SJCRH30 (cell line): ENCODE data around the gene KREMEN2. TPM values are rescaled to one million over a fixed set of nuclear protein-coding genes. Genes with fewer than 3 reads are reported as not detected.
"Not testable (repeated sequence)": the region's sequence is repeated elsewhere in the genome, so short reads cannot be mapped to it uniquely, and the experiment has no call there.

Source experiments
- DNase-seq, 2 experiments: peaks; one replicate each; pipeline ENCODE4 v3.0.0-alpha.2; 2015 to 2020
- H3K27ac ChIP-seq: fragments of 250-450 bp; sonication (Bioruptor Pico); 2 replicates; pipeline ENCODE4 v1.5.1; 2020; ENCODE audit warnings: mild to moderate bottlenecking, moderate library complexity
- H3K27me3 ChIP-seq: fragments of 250-450 bp; sonication (Bioruptor Pico); 2 replicates; pipeline ENCODE4 v1.5.1; 2020; ENCODE audit warnings: mild to moderate bottlenecking, moderate library complexity
- H3K36me3 ChIP-seq: fragments of 250-450 bp; sonication (Bioruptor Pico); 2 replicates; pipeline ENCODE4 v1.5.1; 2020; ENCODE audit warnings: mild to moderate bottlenecking, moderate library complexity
- H3K4me1 ChIP-seq: fragments of 250-450 bp; sonication (Bioruptor Pico); 2 replicates; pipeline ENCODE4 v1.5.1; 2020; ENCODE audit warnings: mild to moderate bottlenecking, moderate library complexity
- H3K4me3 ChIP-seq: fragments of 250-450 bp; sonication (Bioruptor Pico); 2 replicates; pipeline ENCODE4 v1.5.1; 2020; ENCODE audit warnings: mild to moderate bottlenecking, moderate library complexity
- H3K9me3 ChIP-seq: fragments of 250-450 bp; sonication (Bioruptor Pico); replicated peaks from 2 replicates; pipeline ENCODE4 v1.5.1; 2020; ENCODE audit warnings: mild to moderate bottlenecking, moderate library complexity
- total RNA-seq: library from RNA; depleted of rRNA; stranded (reverse); fragments of >200 nt; shearing (Covaris generic); gene quantifications from 2 replicates; pipeline ENCODE4 v1.2.3, GENCODE V29; 2014; rRNA removed

The KREMEN2 gene, protein sequence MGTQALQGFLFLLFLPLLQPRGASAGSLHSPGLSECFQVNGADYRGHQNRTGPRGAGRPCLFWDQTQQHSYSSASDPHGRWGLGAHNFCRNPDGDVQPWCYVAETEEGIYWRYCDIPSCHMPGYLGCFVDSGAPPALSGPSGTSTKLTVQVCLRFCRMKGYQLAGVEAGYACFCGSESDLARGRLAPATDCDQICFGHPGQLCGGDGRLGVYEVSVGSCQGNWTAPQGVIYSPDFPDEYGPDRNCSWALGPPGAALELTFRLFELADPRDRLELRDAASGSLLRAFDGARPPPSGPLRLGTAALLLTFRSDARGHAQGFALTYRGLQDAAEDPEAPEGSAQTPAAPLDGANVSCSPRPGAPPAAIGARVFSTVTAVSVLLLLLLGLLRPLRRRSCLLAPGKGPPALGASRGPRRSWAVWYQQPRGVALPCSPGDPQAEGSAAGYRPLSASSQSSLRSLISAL
- 13.8 and 14.9 TPM in 2 replicates for total RNA-seq

DNA sequence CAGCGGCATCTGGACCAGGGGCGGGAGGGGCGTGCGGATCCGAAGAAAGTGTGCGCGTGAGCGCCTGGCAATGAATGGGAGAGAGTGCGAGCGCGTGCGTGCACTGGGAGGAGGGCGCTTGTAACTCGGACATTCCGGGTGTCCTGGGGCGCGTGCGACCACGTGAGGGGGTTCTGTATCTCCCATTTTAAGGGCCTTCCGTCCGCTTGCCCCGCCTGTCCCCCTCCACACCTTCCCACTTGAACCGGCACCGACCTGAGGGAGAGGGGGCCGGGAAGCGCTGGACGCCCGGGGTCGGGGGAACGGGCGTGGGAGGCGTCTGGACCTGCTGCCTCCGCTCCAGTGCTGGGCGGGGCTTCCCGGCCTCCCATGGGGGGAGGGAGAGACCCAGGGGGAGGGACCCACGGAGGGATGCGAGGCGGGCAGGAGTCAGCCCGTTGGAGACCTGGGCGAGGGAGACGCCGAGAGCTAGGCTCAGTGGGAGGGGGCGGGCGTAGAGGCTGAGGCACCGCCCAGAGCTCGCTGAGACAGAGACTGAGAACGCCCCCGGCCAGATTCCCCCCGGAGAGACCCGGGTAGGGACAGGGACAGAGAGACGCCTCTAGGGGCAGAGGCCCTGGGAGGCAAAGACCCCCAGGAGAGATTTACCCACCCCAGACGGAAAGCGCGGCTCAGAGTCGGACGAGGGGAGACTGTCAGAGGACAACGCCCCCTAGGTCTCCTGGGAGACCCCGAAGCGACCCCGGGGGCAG is at the start of gene KREMEN2:
Gene KREMEN2 (plus strand): TSS at position 553 of the 752 bp plus-strand sequence. CDS start 246 bp downstream, outside the sequence.
- Histone ChIP-seq H3K4me3 (peak within 1 kb of the TSS; percentile 64), H3K27me3 (no peaks in the 10 kb centered on the region), H3K4me1 (peaks cover 17% of the 10 kb centered on the region), H3K36me3 (peaks cover 6% of the 10 kb centered on the region; the same call in 1 of the 2 replicates), H3K27ac (peak within 1 kb of the TSS; percentile 99), H3K9me3 (no peaks in the 10 kb centered on the region)
- peak; percentile 93 to 94 for DNase-seq

DNA sequence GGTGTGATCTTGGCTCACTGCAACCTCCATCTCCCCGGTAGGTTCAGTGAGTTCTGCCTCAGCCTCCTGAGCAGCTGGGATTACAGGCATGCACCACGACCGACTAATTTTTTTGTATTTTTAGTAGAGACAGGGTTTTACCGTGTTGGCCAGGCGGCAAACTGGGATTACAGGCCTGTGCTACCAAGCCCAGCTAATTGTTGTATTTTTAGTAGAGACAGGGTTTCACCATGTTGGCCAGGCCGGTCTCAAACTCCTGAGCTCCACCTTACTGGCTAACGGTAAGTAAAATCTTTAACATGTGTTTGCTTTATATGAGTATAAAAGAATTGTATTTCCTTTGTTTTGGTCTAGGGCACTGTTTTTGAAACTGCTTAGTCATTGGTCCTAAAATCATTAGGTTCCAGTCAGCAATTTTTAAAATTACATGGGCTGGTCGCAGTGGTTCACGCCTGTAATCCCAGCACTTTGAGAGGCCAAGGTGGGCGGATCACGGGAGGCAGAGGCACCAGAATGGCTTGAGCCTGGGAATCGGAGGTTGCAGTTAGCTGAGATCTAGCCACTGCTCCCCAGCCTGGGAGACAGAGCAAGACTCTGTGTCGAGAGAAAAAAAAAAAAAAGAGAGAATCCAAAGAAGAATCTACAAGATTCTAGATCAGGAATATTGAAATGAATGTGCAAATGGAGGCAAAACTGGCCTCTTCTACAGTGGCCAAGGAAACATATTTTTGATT is 48.7 kb upstream of the KREMEN2 start:
- H3K36me3 ChIP-seq: no peaks in the 10 kb centered on the region
- H3K4me1 ChIP-seq: peaks cover 6% of the 10 kb centered on the region
- H3K27ac ChIP-seq: peak overlapping the region; percentile 26
- no peaks in the 10 kb centered on the region for H3K9me3 ChIP-seq
- no peak overlapping the region for H3K4me3 ChIP-seq
- H3K27me3 ChIP-seq: no peaks in the 10 kb centered on the region
- no peak for DNase-seq

DNA sequence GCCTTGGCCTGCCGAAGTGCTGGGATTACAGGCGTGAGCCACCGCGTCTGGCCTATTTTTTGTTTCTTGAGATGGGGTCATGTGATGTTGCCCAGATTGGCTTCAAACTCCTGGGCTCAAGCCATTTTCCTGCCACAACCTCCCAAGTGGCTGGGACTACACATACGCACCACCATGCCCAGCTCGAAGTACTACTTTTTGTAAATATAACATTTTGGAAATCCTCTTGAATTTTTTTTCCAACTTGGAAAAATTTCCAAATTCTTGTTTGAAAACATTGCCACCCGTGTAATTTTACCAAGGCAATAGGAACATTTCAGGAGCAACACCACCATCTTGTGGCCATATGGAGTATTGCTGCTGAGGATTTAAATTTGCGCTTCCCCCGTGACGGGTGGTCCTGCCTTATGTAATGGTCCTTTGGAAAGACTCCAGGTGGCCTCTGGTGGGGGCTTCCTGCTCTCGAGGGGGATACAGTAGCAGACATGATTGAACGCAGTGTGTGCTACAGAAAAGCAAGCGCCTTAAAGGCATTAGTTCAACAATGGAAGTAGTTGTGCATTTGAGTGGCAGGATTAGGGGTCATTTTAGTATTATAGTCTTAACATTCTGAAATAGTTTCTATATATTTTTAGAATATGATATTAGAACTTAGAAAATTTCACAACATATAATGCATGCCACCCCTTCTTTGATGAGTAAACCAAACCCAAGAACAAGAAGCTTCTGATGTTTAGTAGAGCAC is 44.4 kb upstream of the KREMEN2 start:
- H3K9me3 ChIP-seq: no peaks in the 10 kb centered on the region
- DNase-seq: peak; percentile 55 to 83
- H3K4me1 ChIP-seq: peaks cover 6% of the 10 kb centered on the region
- no peaks in the 10 kb centered on the region for H3K36me3 ChIP-seq
- H3K27me3 ChIP-seq: no peaks in the 10 kb centered on the region
- no peak overlapping the region for H3K4me3 ChIP-seq
- no peak overlapping the region for H3K27ac ChIP-seq

DNA sequence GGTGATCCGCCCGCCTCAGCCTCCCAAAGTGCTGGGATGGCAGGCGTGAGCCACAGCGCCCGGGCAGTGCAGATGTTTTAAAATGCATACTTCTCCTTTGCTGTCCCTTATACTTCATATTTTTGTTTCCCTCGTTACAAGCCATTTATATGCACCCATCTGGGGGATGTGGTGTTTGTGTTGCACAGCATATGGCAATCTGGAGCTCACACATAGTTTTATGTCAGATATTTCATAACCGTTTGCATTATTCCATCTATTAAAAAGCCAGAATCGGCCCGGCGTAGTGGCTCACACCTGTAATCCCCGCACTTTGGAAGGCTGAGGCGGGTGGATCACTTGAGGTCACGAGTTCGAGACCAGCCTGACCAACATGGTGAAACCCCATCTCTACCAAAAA is 40.6 kb upstream of the KREMEN2 start:
- Histone ChIP-seq H3K4me3 (no peak overlapping the region), H3K27me3 (no peaks in the 10 kb centered on the region), H3K4me1 (peaks cover 12% of the 10 kb centered on the region), H3K27ac (no peak overlapping the region), H3K9me3 (no peaks in the 10 kb centered on the region), H3K36me3 (no peaks in the 10 kb centered on the region)
- no peak for DNase-seq

DNA sequence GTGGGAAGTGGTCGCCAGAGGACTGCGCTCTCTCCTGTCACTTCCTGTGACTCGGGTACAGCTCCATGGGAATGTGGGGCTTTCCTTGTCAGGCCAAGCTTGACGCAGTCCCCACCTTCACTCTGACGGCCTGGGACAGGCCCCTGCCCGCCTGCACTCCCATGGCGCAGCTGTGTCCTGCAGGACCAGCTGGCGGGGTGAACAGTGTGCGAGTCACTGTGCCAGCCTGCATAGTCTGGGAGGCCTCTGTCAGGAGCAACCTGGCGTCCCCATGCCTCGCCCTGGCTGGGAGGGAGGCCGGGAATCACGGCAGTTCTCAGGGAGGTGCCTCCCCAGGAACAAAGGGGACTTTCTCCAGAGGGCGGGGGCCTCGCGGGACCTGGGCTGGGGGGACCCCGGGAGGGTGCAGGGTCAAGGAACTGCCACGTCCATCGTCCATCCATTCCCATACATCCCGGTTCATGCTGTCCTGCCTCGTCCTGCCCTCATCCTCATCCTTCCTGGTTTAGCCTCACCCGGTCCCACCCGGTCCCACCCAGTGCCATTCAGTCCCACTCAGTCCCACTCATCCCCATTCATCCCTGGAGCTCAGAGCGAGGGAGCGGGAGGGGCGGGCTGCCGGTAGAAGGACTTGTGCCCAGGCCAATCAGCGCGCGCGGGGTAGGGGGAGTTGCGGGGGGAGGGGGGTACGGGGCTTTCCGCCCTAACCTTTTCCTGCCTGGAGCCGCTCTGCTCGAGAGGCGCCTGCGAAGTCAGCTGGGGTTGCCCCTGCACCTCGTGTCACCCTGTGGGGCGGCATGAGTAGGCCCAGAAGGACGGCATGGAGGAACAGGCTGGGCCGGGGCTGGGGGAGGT is 38.9 kb upstream of the KREMEN2 start:
- H3K4me1 ChIP-seq: peaks cover 10% of the 10 kb centered on the region
- H3K27ac ChIP-seq: no peak overlapping the region
- no peaks in the 10 kb centered on the region for H3K9me3 ChIP-seq
- no peaks in the 10 kb centered on the region for H3K27me3 ChIP-seq
- DNase-seq: no peak
- H3K36me3 ChIP-seq: no peaks in the 10 kb centered on the region
- no peak overlapping the region for H3K4me3 ChIP-seq

DNA sequence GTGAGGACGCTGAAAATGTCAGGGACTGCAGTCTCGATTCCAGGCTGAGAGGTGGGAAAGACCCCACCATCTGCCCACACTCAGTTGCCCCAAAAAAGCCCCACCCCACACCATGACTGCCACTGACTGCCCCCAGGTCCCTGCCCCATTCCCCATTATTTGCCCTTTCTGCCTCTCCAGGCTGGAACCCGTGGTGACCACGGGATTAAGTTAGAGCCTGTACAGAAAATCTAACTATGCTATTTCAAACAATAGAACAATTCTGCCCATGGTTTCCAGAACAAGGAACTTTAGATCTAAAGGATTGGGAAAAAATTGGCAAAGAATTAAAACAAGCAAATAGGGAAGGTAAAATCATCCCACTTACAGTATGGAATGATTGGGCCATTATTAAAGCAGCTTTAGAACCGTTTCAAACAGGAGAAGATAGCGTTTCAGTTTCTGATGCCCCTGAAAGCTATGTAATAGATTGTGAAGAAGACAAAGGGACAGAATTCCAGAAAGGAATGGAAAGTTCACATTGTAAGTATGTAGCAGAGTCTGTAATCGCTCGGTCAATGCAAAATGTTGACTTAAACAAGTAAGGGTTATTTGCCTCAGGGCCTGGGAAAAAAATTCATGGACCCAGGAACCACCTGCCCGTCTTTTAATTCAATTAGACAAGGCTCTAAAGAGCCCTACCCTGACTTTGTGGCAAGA is 38.0 kb upstream of the KREMEN2 start:
- no peaks in the 10 kb centered on the region for H3K36me3 ChIP-seq
- peak in 1 of 2 experiments; percentile 33 for DNase-seq
- no peaks in the 10 kb centered on the region for H3K9me3 ChIP-seq
- no peak overlapping the region for H3K4me3 ChIP-seq
- H3K27ac ChIP-seq: no peak overlapping the region
- no peaks in the 10 kb centered on the region for H3K27me3 ChIP-seq
- H3K4me1 ChIP-seq: peaks cover 10% of the 10 kb centered on the region

DNA sequence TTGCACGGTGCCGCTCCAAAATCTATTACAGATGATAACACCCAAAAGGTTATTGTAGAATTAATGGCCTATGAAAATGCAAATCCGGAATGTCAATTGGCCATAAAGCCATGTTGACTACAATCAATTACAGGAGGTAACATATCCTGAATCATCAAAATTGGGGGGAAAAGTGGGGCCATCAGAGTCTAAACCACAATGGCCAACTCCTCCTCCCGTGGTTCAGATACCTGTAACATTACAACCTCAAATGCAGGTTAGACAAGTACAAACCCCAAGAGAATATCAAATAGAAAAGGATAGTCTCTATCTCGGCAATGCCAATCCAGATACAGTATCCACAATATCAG is 37.5 kb upstream of the KREMEN2 start:
- no peaks in the 10 kb centered on the region for H3K36me3 ChIP-seq

DNA sequence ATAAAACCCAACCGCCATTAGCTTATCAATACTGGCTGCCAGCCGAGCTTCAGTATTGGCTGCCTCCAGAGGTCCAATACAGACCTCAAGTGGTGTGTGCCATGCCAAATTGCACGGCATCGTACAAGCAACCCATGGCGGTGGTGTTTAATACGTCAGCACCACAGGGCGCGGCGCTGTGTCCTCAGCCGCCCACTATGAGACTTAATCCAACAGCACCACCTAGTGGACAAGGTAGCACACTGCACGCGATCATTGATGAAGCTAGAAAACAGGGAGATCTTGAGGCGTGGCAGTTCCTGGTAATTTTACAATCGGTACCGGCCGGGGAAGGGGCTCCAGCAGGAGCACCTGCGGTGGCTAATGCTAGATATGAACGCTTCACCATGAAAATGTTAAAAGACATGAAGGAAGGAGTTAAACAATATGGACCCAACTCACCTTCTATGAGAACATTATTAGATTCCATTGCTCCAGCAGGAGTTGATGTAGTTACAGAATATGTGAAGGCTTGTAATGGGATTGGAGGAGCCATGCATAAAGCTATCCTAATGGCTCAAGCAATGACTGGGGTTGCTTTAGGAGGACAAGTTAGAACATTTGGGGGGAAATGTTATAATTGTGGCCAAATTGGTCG is 36.9 kb upstream of the KREMEN2 start:
- H3K4me1 ChIP-seq: peaks cover 10% of the 10 kb centered on the region
- H3K27me3 ChIP-seq: no peaks in the 10 kb centered on the region
- H3K9me3 ChIP-seq: no peaks in the 10 kb centered on the region
- H3K27ac ChIP-seq: no peak overlapping the region
- H3K36me3 ChIP-seq: no peaks in the 10 kb centered on the region
- DNase-seq: peak; percentile 78 to 93
- no peak overlapping the region for H3K4me3 ChIP-seq

More for the DNA sequence above, 37.5 kb upstream of the KREMEN2 start:
- peaks cover 10% of the 10 kb centered on the region for H3K4me1 ChIP-seq
- no peaks in the 10 kb centered on the region for H3K9me3 ChIP-seq
- H3K4me3 ChIP-seq: no peak overlapping the region
- H3K27me3 ChIP-seq: no peaks in the 10 kb centered on the region
- no peak for DNase-seq
- H3K27ac ChIP-seq: no peak overlapping the region

DNA sequence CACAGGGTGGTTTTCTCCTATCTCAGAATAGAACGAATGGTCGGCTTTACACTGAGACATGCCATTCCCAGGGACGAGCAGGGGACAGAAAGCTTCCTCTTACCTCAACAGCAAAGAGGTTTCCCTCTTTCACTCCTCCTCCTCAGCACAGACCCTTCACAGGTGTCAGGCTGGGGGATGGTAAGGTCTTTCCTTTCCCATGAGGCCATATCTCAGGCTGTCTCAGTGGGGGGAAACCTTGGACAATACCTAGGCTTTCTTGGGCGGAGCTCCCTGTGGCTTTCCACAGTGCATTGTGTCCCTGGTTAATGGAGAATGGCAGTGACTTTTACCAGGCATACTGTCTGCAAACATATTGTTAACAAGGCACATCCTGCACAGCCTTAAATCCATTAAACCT is 35.9 kb upstream of the KREMEN2 start:
- H3K4me3 ChIP-seq, H3K9me3 ChIP-seq, DNase-seq, H3K27ac ChIP-seq, H3K27me3 ChIP-seq, H3K36me3 ChIP-seq: not testable (repeated sequence)
- H3K4me1 ChIP-seq: peaks cover 10% of the 10 kb centered on the region

DNA sequence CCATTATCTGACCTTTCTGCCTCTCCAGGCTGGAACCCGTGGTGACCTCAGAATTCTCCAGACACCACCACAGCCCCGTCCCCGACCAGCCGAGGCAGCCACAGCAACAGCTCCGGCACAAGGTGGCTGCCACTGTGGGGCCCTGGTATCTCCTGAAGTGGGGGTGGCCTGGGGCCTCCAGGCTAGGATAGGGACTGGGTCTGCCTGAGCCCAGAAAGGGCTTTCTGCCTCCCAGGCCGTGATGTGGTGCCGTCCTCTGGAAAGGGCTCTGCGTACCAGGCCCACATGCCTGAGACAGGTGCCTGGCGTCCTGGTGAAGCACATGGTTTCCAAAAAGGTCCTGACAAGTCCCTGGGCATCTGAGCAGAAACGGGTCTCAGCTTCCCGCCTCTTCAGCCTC is 35.3 kb upstream of the KREMEN2 start:
- Histone ChIP-seq H3K9me3 (no peaks in the 10 kb centered on the region), H3K27me3 (no peaks in the 10 kb centered on the region), H3K27ac (no peak overlapping the region), H3K4me1 (peaks cover 10% of the 10 kb centered on the region), H3K4me3 (no peak overlapping the region), H3K36me3 (no peaks in the 10 kb centered on the region)
- no peak for DNase-seq

DNA sequence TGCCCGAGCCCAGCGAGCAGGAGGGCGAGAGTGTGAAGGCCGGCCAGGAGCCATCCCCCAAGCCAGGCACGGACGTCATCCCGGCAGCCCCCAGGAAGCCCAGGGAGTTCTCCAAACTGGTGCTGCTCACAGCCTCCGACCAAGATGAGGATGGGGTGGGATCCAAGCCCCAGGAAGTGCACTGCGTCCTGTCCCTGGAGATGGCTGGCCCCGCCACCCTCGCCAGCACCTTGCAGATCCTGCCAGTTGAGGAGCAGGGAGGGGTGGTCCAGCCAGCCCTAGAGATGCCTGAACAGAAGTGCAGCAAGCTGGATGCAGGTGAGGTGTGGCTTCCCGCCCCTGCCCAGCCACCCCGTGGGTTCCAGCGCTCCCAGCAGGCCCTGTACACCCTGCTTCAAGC is 34.4 kb upstream of the KREMEN2 start:
- Histone ChIP-seq H3K27me3 (no peaks in the 10 kb centered on the region), H3K4me3 (no peak overlapping the region), H3K36me3 (no peaks in the 10 kb centered on the region), H3K4me1 (peaks cover 10% of the 10 kb centered on the region), H3K9me3 (no peaks in the 10 kb centered on the region), H3K27ac (no peak overlapping the region)
- no peak for DNase-seq

DNA sequence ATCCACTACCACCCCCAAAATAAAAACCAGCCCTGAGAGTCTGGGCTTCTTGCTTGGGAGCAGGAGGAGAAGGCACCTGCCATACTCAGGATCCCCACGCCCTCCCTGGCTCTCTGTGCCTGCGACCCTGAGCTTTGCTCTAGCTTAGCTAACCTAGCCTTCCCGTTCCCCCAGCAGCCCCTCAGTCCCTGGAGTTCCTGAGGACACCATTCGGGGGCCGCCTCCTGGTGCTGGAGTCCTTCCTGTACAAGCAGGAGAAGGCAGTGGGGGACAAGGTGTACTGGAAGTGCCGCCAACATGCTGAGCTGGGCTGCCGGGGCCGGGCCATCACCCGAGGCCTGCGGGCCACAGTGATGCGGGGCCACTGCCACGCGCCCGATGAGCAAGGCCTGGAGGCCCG is 33.8 kb upstream of the KREMEN2 start:
- DNase-seq: no peak
- Histone ChIP-seq H3K4me3 (no peak overlapping the region), H3K36me3 (no peaks in the 10 kb centered on the region), H3K27me3 (no peaks in the 10 kb centered on the region), H3K4me1 (peaks cover 10% of the 10 kb centered on the region), H3K27ac (no peak overlapping the region), H3K9me3 (no peaks in the 10 kb centered on the region)
